SK-N-SH (cell line): Measurements from ENCODE around the gene DIS3L2.

ENCODE experiments used
- CHD2 ChIP-seq: fragments of 150-350 bp; IDR thresholded peaks from 2 replicates; pipeline ENCODE4 v1.6.1; 2018; ENCODE audit warnings: low read length; ENCODE audit not compliant: partially characterized antibody
- ELF1 ChIP-seq: IDR thresholded peaks from 2 replicates; pipeline ENCODE4 v1.4.0; 2012
- EP300 ChIP-seq, 2 experiments: IDR thresholded peaks; 2 replicates each; pipeline versions ENCODE4 v1.4.0 to v1.6.1; 2012; ENCODE audit warnings: borderline replicate concordance in 1 of 2, low read depth in 1 of 2, low read length in 1 of 2
- MXI1 ChIP-seq: IDR thresholded peaks from 2 replicates; pipeline ENCODE4 v1.6.1; 2012; ENCODE audit warnings: mild to moderate bottlenecking, low read depth, low read length, improper control_type of control experiment
- NRF1 ChIP-seq: IDR thresholded peaks from 2 replicates; pipeline ENCODE4 v1.6.1; 2012; ENCODE audit warnings: low read depth, mild to moderate bottlenecking, low read length
- POLR2AphosphoS5 ChIP-seq: IDR thresholded peaks from 2 replicates; pipeline ENCODE4 v1.6.1; 2012; ENCODE audit warnings: low read depth, low read length
- RFX5 ChIP-seq: IDR thresholded peaks from 2 replicates; pipeline ENCODE4 v1.6.1; 2012; ENCODE audit warnings: mild to moderate bottlenecking, improper control_type of control experiment, low read length
- TAF1 ChIP-seq: IDR thresholded peaks from 2 replicates; pipeline ENCODE4 v1.6.1; 2012; ENCODE audit warnings: low read depth, mild to moderate bottlenecking, low read length, moderate library complexity, borderline replicate concordance
- TCF12 ChIP-seq: IDR thresholded peaks from 2 replicates; pipeline ENCODE4 v1.4.0; 2012
- TF ChIP-seq, protein P1 (sequence below): fragments of 200-600 bp; sonication (generic); IDR thresholded peaks from 2 replicates; pipeline ENCODE4 v1.6.1; 2017; ENCODE audit warnings: antibody characterized with exemption, mild to moderate bottlenecking, moderate library complexity
- TF ChIP-seq, protein P2 (sequence below): IDR thresholded peaks from 2 replicates; pipeline ENCODE4 v1.4.0; 2012; ENCODE audit warnings: low read depth
- TF ChIP-seq, protein P3 (sequence below): fragments of 150-350 bp; IDR thresholded peaks from 2 replicates; pipeline ENCODE4 v1.6.1; 2017; ENCODE audit warnings: antibody characterized with exemption, low read length, low read depth, borderline replicate concordance

DNA sequence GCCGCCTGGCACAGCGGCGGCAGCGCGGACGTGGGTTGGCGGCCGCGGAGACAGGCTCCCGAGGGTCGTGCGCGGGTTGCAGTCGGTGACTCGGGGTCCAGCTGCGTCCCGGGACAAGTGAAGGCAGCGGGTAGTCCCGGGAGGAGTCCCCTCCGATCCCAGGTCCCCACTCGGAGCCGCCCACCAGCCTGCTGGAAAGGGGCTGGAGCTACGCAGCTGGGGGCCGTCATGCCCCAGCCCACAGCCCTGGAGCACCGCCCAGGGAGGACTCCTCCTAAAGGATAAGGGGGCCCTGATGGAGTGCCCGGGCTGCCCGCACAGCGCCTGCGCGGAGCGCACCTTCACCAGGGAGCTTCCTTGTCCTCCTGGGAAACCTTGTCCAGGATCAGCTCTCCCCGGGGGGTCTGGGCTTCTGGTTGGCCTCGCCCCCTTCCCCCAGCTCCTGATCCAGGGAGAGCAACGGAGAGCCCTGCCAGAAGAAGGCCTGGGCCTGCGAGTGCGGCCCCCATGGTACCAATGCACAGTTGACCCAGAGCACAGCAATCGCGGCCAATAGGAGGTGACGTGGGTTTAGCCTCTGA lies 391.1 kb downstream of the DIS3L2 start:
- TF ChIP-seq, protein P1, sequence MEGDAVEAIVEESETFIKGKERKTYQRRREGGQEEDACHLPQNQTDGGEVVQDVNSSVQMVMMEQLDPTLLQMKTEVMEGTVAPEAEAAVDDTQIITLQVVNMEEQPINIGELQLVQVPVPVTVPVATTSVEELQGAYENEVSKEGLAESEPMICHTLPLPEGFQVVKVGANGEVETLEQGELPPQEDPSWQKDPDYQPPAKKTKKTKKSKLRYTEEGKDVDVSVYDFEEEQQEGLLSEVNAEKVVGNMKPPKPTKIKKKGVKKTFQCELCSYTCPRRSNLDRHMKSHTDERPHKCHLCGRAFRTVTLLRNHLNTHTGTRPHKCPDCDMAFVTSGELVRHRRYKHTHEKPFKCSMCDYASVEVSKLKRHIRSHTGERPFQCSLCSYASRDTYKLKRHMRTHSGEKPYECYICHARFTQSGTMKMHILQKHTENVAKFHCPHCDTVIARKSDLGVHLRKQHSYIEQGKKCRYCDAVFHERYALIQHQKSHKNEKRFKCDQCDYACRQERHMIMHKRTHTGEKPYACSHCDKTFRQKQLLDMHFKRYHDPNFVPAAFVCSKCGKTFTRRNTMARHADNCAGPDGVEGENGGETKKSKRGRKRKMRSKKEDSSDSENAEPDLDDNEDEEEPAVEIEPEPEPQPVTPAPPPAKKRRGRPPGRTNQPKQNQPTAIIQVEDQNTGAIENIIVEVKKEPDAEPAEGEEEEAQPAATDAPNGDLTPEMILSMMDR = no peak
- no peak for TF ChIP-seq CHD2
- TF ChIP-seq MXI1 = no peak
- TF ChIP-seq, protein P2, sequence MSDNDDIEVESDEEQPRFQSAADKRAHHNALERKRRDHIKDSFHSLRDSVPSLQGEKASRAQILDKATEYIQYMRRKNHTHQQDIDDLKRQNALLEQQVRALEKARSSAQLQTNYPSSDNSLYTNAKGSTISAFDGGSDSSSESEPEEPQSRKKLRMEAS = no peak
- TF ChIP-seq NRF1 = no peak
- TF ChIP-seq TCF12 = no peak
- no peak for TF ChIP-seq EP300 (IDR thresholded peaks at IDR 0.05; ENCODE audit: borderline replicate concordance in 1 of 2, low read depth in 1 of 2, low read length in 1 of 2)
- TF ChIP-seq, protein P3, sequence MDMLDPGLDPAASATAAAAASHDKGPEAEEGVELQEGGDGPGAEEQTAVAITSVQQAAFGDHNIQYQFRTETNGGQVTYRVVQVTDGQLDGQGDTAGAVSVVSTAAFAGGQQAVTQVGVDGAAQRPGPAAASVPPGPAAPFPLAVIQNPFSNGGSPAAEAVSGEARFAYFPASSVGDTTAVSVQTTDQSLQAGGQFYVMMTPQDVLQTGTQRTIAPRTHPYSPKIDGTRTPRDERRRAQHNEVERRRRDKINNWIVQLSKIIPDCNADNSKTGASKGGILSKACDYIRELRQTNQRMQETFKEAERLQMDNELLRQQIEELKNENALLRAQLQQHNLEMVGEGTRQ = no peak
- TF ChIP-seq POLR2AphosphoS5 = no peak
- no peak for TF ChIP-seq ELF1
- TF ChIP-seq TAF1 = no peak
- TF ChIP-seq RFX5 = no peak
